HepG2 (cell line): ENCODE data around the gene PSD4. TPM values are rescaled to one million over a fixed set of nuclear protein-coding genes. Genes with fewer than 3 reads are reported as not detected.

Experiments used
- ETS1 ChIP-seq: sonication (generic); formaldehyde crosslinking; IDR thresholded peaks from 2 replicates; pipeline ENCODE4 v1.4.0; 2020; ENCODE audit warnings: missing genetic modification reagents
- HES4 ChIP-seq: sonication (generic); formaldehyde crosslinking; IDR thresholded peaks from 2 replicates; pipeline ENCODE4 v1.9.0; 2021; ENCODE audit warnings: mild to moderate bottlenecking, missing genetic modification reagents, borderline replicate concordance
- IRF9 ChIP-seq: sonication (generic); formaldehyde crosslinking; IDR thresholded peaks from 2 replicates; pipeline ENCODE4 v1.8.0; 2022; ENCODE audit warnings: missing genetic modification reagents, mild to moderate bottlenecking, borderline replicate concordance
- KLF15 ChIP-seq: sonication (generic); formaldehyde crosslinking; IDR thresholded peaks from 2 replicates; pipeline ENCODE4 v1.8.1; 2023; ENCODE audit warnings: borderline replicate concordance, mild to moderate bottlenecking, inconsistent platforms, missing genetic modification reagents, mixed read lengths
- MAFK ChIP-seq, 2 experiments: IDR thresholded peaks in 1 of 2; conservative IDR thresholded peaks in 1 of 2; 2 replicates each; pipeline ENCODE4 v1.6.1; 2011; ENCODE audit warnings: improper control_type of control experiment in 2 of 2, low read length in 2 of 2
- MTA1 ChIP-seq: sonication (generic); formaldehyde crosslinking; IDR thresholded peaks from 2 replicates; pipeline ENCODE4 v1.4.0; 2020; ENCODE audit warnings: missing genetic modification reagents, mild to moderate bottlenecking, borderline replicate concordance
- RARA ChIP-seq: IDR thresholded peaks from 2 replicates; pipeline ENCODE4 v1.6.1; 2016; ENCODE audit warnings: missing genetic modification reagents, missing compliant biosample characterization
- RXRB ChIP-seq: IDR thresholded peaks from 2 replicates; pipeline ENCODE4 v1.6.1; 2016; ENCODE audit warnings: borderline replicate concordance, missing genetic modification reagents, missing compliant biosample characterization
- SETDB1 ChIP-seq: sonication (generic); formaldehyde crosslinking; IDR thresholded peaks from 2 replicates; pipeline ENCODE4 v1.5.1; 2020; ENCODE audit warnings: missing genetic modification reagents, mild to moderate bottlenecking, borderline replicate concordance
- THRA ChIP-seq: sonication (generic); formaldehyde crosslinking; IDR thresholded peaks from 2 replicates; pipeline ENCODE4 v1.4.0; 2020; ENCODE audit warnings: missing genetic modification reagents, borderline replicate concordance
- ZBED4 ChIP-seq: sonication (generic); formaldehyde crosslinking; IDR thresholded peaks from 2 replicates; pipeline ENCODE4 v1.4.0; 2020; ENCODE audit warnings: missing genetic modification reagents, borderline replicate concordance
- ZMYM2 ChIP-seq: sonication (generic); formaldehyde crosslinking; IDR thresholded peaks from 2 replicates; pipeline ENCODE4 v1.8.0; 2022; ENCODE audit warnings: mild to moderate bottlenecking, missing genetic modification reagents
- ZNF451 ChIP-seq: sonication (generic); formaldehyde crosslinking; IDR thresholded peaks from 2 replicates; pipeline ENCODE4 v1.5.0; 2020; ENCODE audit warnings: mild to moderate bottlenecking, missing genetic modification reagents
- ZNF644 ChIP-seq: IDR thresholded peaks from 2 replicates; pipeline ENCODE4 v1.6.1; 2016; ENCODE audit warnings: low read depth
- ZNF740 ChIP-seq: sonication (generic); formaldehyde crosslinking; IDR thresholded peaks from 2 replicates; pipeline ENCODE4 v1.4.0; 2020; ENCODE audit warnings: missing genetic modification reagents
- ZNF777 ChIP-seq: sonication (generic); formaldehyde crosslinking; IDR thresholded peaks from 2 replicates; pipeline ENCODE4 v1.4.0; 2020; ENCODE audit warnings: missing genetic modification reagents
- ZNF841 ChIP-seq: sonication (generic); formaldehyde crosslinking; IDR thresholded peaks from 2 replicates; pipeline ENCODE4 v1.8.1; 2023; ENCODE audit warnings: missing genetic modification reagents, borderline replicate concordance
- ZSCAN25 ChIP-seq: sonication (generic); formaldehyde crosslinking; IDR thresholded peaks from 2 replicates; pipeline ENCODE4 v1.8.0; 2022; ENCODE audit warnings: mild to moderate bottlenecking, missing genetic modification reagents
- ZSCAN29 ChIP-seq: sonication (generic); formaldehyde crosslinking; conservative IDR thresholded peaks from 2 replicates; pipeline ENCODE4 v1.4.0; 2020; ENCODE audit warnings: mild to moderate bottlenecking, missing genetic modification reagents
- polyA plus RNA-seq, 8 experiments: library from polyadenylated mRNA; depleted of rRNA in 3 of 8; stranded (reverse) in 7 of 8; unstranded in 1 of 8; fragments of >200 nt; fragmentation: Illumina TruSeq in 4 of 8; extraction: Trizol in 4 of 8; gene quantifications; 2 replicates each; pipeline versions ENCODE4 v1.2.1 to v1.2.3, GENCODE V29; 2011 to 2016; ENCODE audit warnings: low read depth in 4 of 8, missing spikeins in 1 of 8, mixed read lengths in 1 of 8; ENCODE audit not compliant: insufficient read depth in 1 of 8
- total RNA-seq, 5 experiments: library from RNA; depleted of rRNA; stranded (reverse); fragments of >200 nt; fragmentation: Illumina TruSeq; extraction: Trizol; gene quantifications; 2 replicates each; pipeline ENCODE4 v1.2.3, GENCODE V29; 2016; ENCODE audit warnings: low read depth in 1 of 5

Gene PSD4
- total and polyA plus RNA-seq, 2 of the 13 experiments (the other 11 are each of a cell fraction or from before 2014, with no cell fraction given), result 5.8 to 9.4 TPM

- TF ChIP-seq ZBED4 (CRISPR knock-in tag), result no peak
- TF ChIP-seq KLF15, result no peak
- TF ChIP-seq ZNF740 (CRISPR knock-in tag), result no peak
- 0 out of 2 replicates have a peak, but pooled peaks have one; percentile 15 for TF ChIP-seq ZMYM2 (CRISPR knock-in tag)
- no peak for TF ChIP-seq SETDB1
- TF ChIP-seq IRF9 (CRISPR knock-in tag), result 0 out of 2 replicates have a peak, but pooled peaks have one; percentile 41
- TF ChIP-seq ZSCAN25 (CRISPR knock-in tag), result 0 out of 2 replicates have a peak, but pooled peaks have one; percentile 50
- peak; percentile 61 to 62 for TF ChIP-seq MAFK (conservative IDR thresholded peaks at IDR 0.05 in 1 of 2, IDR thresholded peaks at IDR 0.05 in 1 of 2; ENCODE audit: low read length in 2 of 2)
- TF ChIP-seq ZNF451 (CRISPR knock-in tag), result no peak
- TF ChIP-seq MTA1 (CRISPR knock-in tag), result 0 out of 2 replicates have a peak, but pooled peaks have one; percentile 42
- peak; percentile 83 for TF ChIP-seq RARA (CRISPR knock-in tag)
- no peak for TF ChIP-seq HES4
- TF ChIP-seq ZNF841 (CRISPR knock-in tag), result no peak
- peak; percentile 81 for TF ChIP-seq RXRB (CRISPR knock-in tag)
- peak; percentile 58; the same call in 1 of the 2 replicates for TF ChIP-seq THRA
- TF ChIP-seq ZNF644 (CRISPR knock-in tag), result peak; percentile 46; the same call in 1 of the 2 replicates
- TF ChIP-seq ZSCAN29, result no peak
- no peak for TF ChIP-seq ZNF777 (CRISPR knock-in tag)
- TF ChIP-seq ETS1, result no peak
These were observed 71.5 kb downstream of the PSD4 start (continued) for GRCh38 chr2:113245276-113245711.
